CD4-positive, alpha-beta T cell treated with Interferon gamma for 1 hour (primary cell): ENCODE measurements around the gene CSTF2.

Experiments
- DNase-seq: peaks from one replicate; pipeline ENCODE4 v3.0.0-alpha.2; 2020

The CSTF2 gene

GRCh38 chrX:100871594-100872560 is 51.7 kb downstream of the CSTF2 start:
- DNase-seq = no peak

- no peak for DNase-seq
Observed at GRCh38 chrX:100874325-100874724, 54.1 kb downstream of the CSTF2 start, which contains the start of gene NOX1. Gene NOX1 (minus strand): TSS chrX:100874359. CDS start chrX:100874139, 220 bp downstream.

GRCh38 chrX:100880368-100880767 is 60.2 kb downstream of the CSTF2 start:
- DNase-seq = no peak

- no peak for DNase-seq
Observed at GRCh38 chrX:100883654-100884053, 63.5 kb downstream of the CSTF2 start.
